Astrocyte (in vitro differentiated cells and primary cell): ENCODE results near the gene INTS6.

Experiments
- EZH2 ChIP-seq: IDR thresholded peaks from 2 replicates; pipeline ENCODE4 v1.6.1; 2012; ENCODE audit warnings: mild to moderate bottlenecking, low read length, inconsistent platforms; ENCODE audit not compliant: insufficient read depth
- TF ChIP-seq, protein P1 (sequence below): IDR thresholded peaks from 2 replicates; pipeline ENCODE4 v1.5.1; 2011; ENCODE audit warnings: low read depth, mild to moderate bottlenecking, inconsistent platforms, low read length, moderate library complexity; ENCODE audit not compliant: insufficient read depth

GRCh38 chr13:51451134-51451466 lies 1.7 kb downstream of the INTS6 start:
- TF ChIP-seq, protein P1, sequence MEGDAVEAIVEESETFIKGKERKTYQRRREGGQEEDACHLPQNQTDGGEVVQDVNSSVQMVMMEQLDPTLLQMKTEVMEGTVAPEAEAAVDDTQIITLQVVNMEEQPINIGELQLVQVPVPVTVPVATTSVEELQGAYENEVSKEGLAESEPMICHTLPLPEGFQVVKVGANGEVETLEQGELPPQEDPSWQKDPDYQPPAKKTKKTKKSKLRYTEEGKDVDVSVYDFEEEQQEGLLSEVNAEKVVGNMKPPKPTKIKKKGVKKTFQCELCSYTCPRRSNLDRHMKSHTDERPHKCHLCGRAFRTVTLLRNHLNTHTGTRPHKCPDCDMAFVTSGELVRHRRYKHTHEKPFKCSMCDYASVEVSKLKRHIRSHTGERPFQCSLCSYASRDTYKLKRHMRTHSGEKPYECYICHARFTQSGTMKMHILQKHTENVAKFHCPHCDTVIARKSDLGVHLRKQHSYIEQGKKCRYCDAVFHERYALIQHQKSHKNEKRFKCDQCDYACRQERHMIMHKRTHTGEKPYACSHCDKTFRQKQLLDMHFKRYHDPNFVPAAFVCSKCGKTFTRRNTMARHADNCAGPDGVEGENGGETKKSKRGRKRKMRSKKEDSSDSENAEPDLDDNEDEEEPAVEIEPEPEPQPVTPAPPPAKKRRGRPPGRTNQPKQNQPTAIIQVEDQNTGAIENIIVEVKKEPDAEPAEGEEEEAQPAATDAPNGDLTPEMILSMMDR = no peak
- TF ChIP-seq EZH2 = no peak
